MCF 10A (cell line): ENCODE results near the gene RNF44. TPM values are rescaled to one million over a fixed set of nuclear protein-coding genes. Genes with fewer than 3 reads are reported as not detected.
"Not testable (repeated sequence)": the region's sequence is repeated elsewhere in the genome, so short reads cannot be mapped to it uniquely, and the experiment has no call there.

Source experiments
- BruUV-seq: library from RNA; stranded (reverse); fragments of 400-500 nt; replicated peaks from 2 replicates; lab custom pipeline; 2021; lab: Mats Ljungman, UMichigan
- CTCF ChIA-PET: fragments of 300-600 bp; sonication (Branson Sonifier 250); formaldehyde crosslinking; extraction: SDS; loops from one replicate; lab custom pipeline; 2021; ENCODE audit warnings: antibody characterized with exemption, inconsistent platforms; lab: Yijun Ruan, JAX
- POLR2A ChIA-PET: fragments of 300-600, 350-650 bp; sonication (Branson Sonifier 250); formaldehyde crosslinking; extraction: SDS; loops from one replicate; lab custom pipeline; 2020; ENCODE audit warnings: antibody characterized with exemption, inconsistent platforms; lab: Yijun Ruan, JAX
- DNase-seq: peaks from one replicate; pipeline ENCODE4 v3.0.0-alpha.2; 2018; ENCODE audit not compliant: unreplicated experiment
- H3K27ac Mint-ChIP-seq: one replicate; pipeline ENCODE4 v1.8.0; 2022; ENCODE audit warnings: mild to moderate bottlenecking, low read depth, mixed read lengths; ENCODE audit not compliant: unreplicated experiment
- H3K27me3 Mint-ChIP-seq: one replicate; pipeline ENCODE4 v1.8.0; 2022; ENCODE audit warnings: mixed read lengths; ENCODE audit not compliant: insufficient read depth, unreplicated experiment
- H3K36me3 Mint-ChIP-seq: one replicate; pipeline ENCODE4 v1.8.0; 2022; ENCODE audit warnings: mild to moderate bottlenecking, moderate library complexity, mixed read lengths; ENCODE audit not compliant: insufficient read depth, unreplicated experiment
- H3K4me1 Mint-ChIP-seq: one replicate; pipeline ENCODE4 v1.8.0; 2022; ENCODE audit warnings: mixed read lengths; ENCODE audit not compliant: insufficient read depth, unreplicated experiment
- H3K4me3 Mint-ChIP-seq: one replicate; pipeline ENCODE4 v1.8.0; 2022; ENCODE audit warnings: mild to moderate bottlenecking, moderate library complexity, mixed read lengths; ENCODE audit not compliant: unreplicated experiment
- H3K9me3 Mint-ChIP-seq: one replicate; pipeline ENCODE4 v1.8.0; 2022; ENCODE audit warnings: mixed read lengths; ENCODE audit not compliant: unreplicated experiment
- CTCF ChIP-seq: fragments of 200-600 bp; IDR thresholded peaks from one replicate; pipeline ENCODE4 v1.8.0; 2022; ENCODE audit warnings: antibody characterized with exemption, mild to moderate bottlenecking; ENCODE audit not compliant: unreplicated experiment
- intact Hi-C: fragments of 100-400 bp; cut with micrococcal nuclease; formaldehyde crosslinking; loops from 2 replicates; pipeline ENCODE4 v1.14.1; 2022
- total RNA-seq: library from RNA; stranded (reverse); gene quantifications from 2 replicates; pipeline ENCODE4 v1.2.3, GENCODE V29; 2022

Gene RNF44
- total RNA-seq, 1 experiment from 2014 or later, result 60.1 TPM

- peaks cover 30% of the 10 kb centered on the region for H3K4me1 Mint-ChIP-seq
- peaks cover 95% of the 10 kb centered on the region for H3K36me3 Mint-ChIP-seq
- H3K9me3 Mint-ChIP-seq, result no peaks in the 10 kb centered on the region
- intact Hi-C loops, result loop anchor here (1.0 kb wide), 1 partner anchor 45 kb away; the partner anchor contains the start of gene RNF44
- ChIA-PET CTCF (interaction anchor here (0.6 to 1.3 kb wide), 8 partner anchors 9 to 83 kb away, joined by 3 to 5 read pairs (median 4); partner anchors contain the start of gene RNF44), POLR2A (interaction anchor here (0.9 to 11.4 kb wide), 14 partner anchors 9 to 155 kb away, joined by 3 to 154 read pairs (median 6); partner anchors contain the start of genes FAF2, RNF44 and TSPAN17)
- H3K4me3 Mint-ChIP-seq, result peak overlapping the region; percentile 17
- H3K27me3 Mint-ChIP-seq, result no peaks in the 10 kb centered on the region
- no peak for TF ChIP-seq CTCF
- peak overlapping the region; percentile 63 for H3K27ac Mint-ChIP-seq
- DNase-seq, result no peak
- no TSS peak for BruUV-seq
Observed at GRCh38 chr5:176491901-176492300, 45.3 kb downstream of the RNF44 start.

DNA sequence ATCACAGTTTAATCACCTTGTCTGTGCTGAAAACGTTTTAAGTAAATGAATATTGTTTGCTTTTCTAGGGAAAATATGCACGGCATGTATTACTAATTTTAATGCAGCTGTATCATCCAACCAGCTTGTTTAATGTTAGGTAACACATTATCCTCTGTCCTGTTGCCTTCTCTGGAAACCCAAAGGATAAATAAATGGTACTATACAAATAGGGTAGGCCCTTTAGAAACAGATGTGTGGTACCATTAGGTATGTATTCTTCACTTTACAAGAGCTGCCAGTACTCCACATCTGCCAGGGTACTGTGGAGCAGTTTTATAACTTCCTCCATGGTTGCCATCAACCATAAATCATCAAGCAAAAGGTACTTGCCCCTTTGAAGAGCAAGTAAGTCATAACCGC is 46.1 kb downstream of the RNF44 start:
- H3K27me3 Mint-ChIP-seq, result no peaks in the 10 kb centered on the region
- no peak for TF ChIP-seq CTCF
- peaks cover 95% of the 10 kb centered on the region for H3K36me3 Mint-ChIP-seq
- CTCF ChIA-PET, result interaction anchor here (0.7 to 0.9 kb wide), 2 partner anchors 16 to 43 kb away, joined by 3 read pairs; no protein-coding TSS in a partner anchor
- H3K4me1 Mint-ChIP-seq, result peaks cover 30% of the 10 kb centered on the region
- no peak overlapping the region for H3K27ac Mint-ChIP-seq
- BruUV-seq, result no TSS peak
- DNase-seq, result no peak
- intact Hi-C loops, result no loop called here
- no peak overlapping the region for H3K4me3 Mint-ChIP-seq
- H3K9me3 Mint-ChIP-seq, result no peaks in the 10 kb centered on the region
- POLR2A ChIA-PET, result interaction anchor here (0.8 to 3.6 kb wide), 9 partner anchors 9 to 76 kb away, joined by 3 to 19 read pairs (median 6); partner anchors contain the start of gene FAF2

DNA sequence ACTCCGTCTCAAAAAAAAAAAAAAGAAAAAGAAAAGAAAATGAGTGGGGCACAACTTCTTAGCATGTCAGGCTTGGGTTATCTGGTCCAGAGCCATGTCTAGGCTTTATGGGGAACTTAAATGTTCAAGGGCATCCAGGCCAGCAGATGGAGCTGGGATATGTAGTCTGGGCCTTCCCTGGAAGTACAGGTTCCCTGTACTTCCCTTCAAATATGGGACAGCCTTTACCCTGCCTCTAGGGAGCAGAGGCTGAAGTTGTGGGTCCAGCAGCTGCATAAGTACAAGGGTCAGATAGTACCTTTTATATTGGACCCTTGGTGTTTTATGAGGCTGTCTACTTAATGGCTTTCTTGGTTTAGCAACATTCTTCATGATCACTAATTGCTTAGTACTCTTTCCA is 46.9 kb downstream of the RNF44 start:
- ChIA-PET CTCF (interaction anchor here (0.6 to 0.9 kb wide), 4 partner anchors 16 to 51 kb away, joined by 3 to 5 read pairs (median 4); no protein-coding TSS in a partner anchor), POLR2A (interaction anchor here (0.6 to 3.6 kb wide), 12 partner anchors 9 to 72 kb away, joined by 3 to 19 read pairs (median 4); partner anchors contain the start of gene FAF2)
- Mint-ChIP-seq H3K36me3 (peaks cover 95% of the 10 kb centered on the region), H3K27me3 (no peaks in the 10 kb centered on the region), H3K27ac (no peak overlapping the region), H3K9me3 (no peaks in the 10 kb centered on the region), H3K4me1 (peaks cover 30% of the 10 kb centered on the region), H3K4me3 (no peak overlapping the region)
- intact Hi-C loops, result no loop called here
- peak; percentile 28 for DNase-seq
- BruUV-seq, result no TSS peak
- TF ChIP-seq CTCF, result no peak

DNA sequence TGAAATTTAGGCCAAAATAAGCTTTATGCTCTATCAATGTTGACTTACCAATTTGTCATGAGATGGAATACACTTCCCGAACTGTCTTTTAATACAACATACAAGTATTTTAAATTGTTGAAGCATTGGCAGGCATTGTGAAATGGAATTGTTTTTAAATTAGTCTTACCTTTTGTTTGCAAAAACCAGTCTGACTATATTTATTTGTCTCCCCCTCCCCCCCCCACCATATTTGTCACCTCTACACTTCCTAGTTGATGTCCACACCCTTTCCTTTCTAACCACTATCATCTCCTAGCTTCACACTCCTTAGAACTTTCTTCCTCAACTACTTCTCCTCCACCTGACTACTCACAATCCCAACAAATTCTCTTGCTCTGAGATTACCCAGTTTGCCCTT is 48.1 kb downstream of the RNF44 start:
- Mint-ChIP-seq H3K4me1 (peaks cover 30% of the 10 kb centered on the region), H3K4me3 (no peak overlapping the region), H3K27ac (no peak overlapping the region), H3K36me3 (peaks cover 95% of the 10 kb centered on the region), H3K9me3 (no peaks in the 10 kb centered on the region), H3K27me3 (no peaks in the 10 kb centered on the region)
- ChIA-PET POLR2A (interaction anchor here (0.7 to 3.3 kb wide), 7 partner anchors 10 to 46 kb away, joined by 3 to 16 read pairs (median 3); no protein-coding TSS in a partner anchor), CTCF (interaction anchor here (0.6 to 1.5 kb wide), 7 partner anchors 20 to 90 kb away, joined by 3 to 4 read pairs (median 3); no protein-coding TSS in a partner anchor)
- intact Hi-C loops, result no loop called here
- DNase-seq, result no peak
- no TSS peak for BruUV-seq
- no peak for TF ChIP-seq CTCF

DNA sequence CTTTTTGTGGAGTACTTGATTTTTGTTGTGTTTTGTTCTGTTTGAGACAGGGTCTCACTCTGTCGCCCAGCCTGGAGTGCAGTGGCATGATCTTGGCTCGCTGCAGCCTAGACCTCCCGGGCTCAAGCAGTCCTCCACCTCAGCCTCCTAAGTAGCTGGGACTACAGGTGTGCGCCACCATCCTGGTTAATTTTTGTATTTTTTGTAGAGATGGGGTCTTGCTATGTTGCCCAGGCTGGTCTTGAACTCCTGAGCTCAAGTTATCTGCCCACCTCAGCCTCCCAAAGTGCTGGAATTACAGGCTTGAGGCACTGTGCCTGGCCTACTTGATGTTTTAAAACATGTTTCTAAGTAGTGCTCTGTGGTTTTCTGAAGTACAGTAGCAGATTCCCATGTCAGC is 50.0 kb downstream of the RNF44 start:
- H3K4me1 Mint-ChIP-seq, result peaks cover 18% of the 10 kb centered on the region
- BruUV-seq, H3K9me3 Mint-ChIP-seq, intact Hi-C loops, DNase-seq, H3K4me3 Mint-ChIP-seq, H3K27ac Mint-ChIP-seq, H3K27me3 Mint-ChIP-seq: not testable (repeated sequence)
- peaks cover 92% of the 10 kb centered on the region for H3K36me3 Mint-ChIP-seq
- ChIA-PET POLR2A (interaction anchor here (1.3 to 1.9 kb wide), 3 partner anchors 13 to 50 kb away, joined by 3 to 7 read pairs (median 6); partner anchors contain the start of gene RNF44), CTCF (interaction anchor here (0.6 to 1.2 kb wide), 5 partner anchors 10 to 175 kb away, joined by 3 to 4 read pairs (median 4); partner anchors contain the start of gene CLTB)
